K562 (cell line): ENCODE measurements around the gene CACNG3.

ENCODE experiments used
- CTCF ChIP-seq, 3 experiments: IDR thresholded peaks in 2 of 3; conservative IDR thresholded peaks in 1 of 3; 2 replicates each; pipeline ENCODE4 v1.5.1; 2011 to 2012; ENCODE audit warnings: low read length in 3 of 3, mild to moderate bottlenecking in 3 of 3, control low read depth in 2 of 3, improper control_type of control experiment in 1 of 3, inconsistent platforms in 1 of 3, low read depth in 1 of 3, mixed read lengths in 1 of 3, moderate library complexity in 1 of 3; ENCODE audit not compliant: insufficient read depth in 2 of 3
- DEAF1 ChIP-seq: fragments of 450-650 bp; formaldehyde crosslinking; IDR thresholded peaks from 2 replicates; pipeline ENCODE4 v1.4.0; 2020; ENCODE audit warnings: mild to moderate bottlenecking, moderate library complexity
- HCFC1 ChIP-seq: IDR thresholded peaks from 2 replicates; pipeline ENCODE4 v1.6.1; 2012; ENCODE audit warnings: low read depth, low read length, improper control_type of control experiment
- NR3C1 ChIP-seq: sonication (generic); formaldehyde crosslinking; IDR thresholded peaks from 2 replicates; pipeline ENCODE4 v1.8.1; 2022; ENCODE audit warnings: missing genetic modification reagents
- TSC22D4 ChIP-seq: fragments of 450-650 bp; IDR thresholded peaks from 2 replicates; pipeline ENCODE4 v1.6.1; 2016; ENCODE audit warnings: missing genetic modification characterization, missing biosample characterization, control low read depth
- USF1 ChIP-seq: sonication (generic); formaldehyde crosslinking; IDR thresholded peaks from 2 replicates; pipeline ENCODE4 v1.9.0; 2022; ENCODE audit warnings: mild to moderate bottlenecking, missing genetic modification reagents
- ZNF133 ChIP-seq: fragments of 250-450 bp; sonication (Bioruptor Pico); IDR thresholded peaks from 2 replicates; pipeline ENCODE4 v1.4.0; 2020; ENCODE audit warnings: mild to moderate bottlenecking
- ZNF316 ChIP-seq: fragments of 450-650 bp; IDR thresholded peaks from 2 replicates; pipeline ENCODE4 v1.6.1; 2016

- TF ChIP-seq USF1 (no peak), NR3C1 (CRISPR knock-in tag) (no peak), ZNF133 (CRISPR knock-in tag) (no peak), HCFC1 (no peak), DEAF1 (no peak), ZNF316 (no peak), CTCF (IDR thresholded peaks at IDR 0.05 in 2 of 3, conservative IDR thresholded peaks at IDR 0.05 in 1 of 3; ENCODE audit: insufficient read depth in 2 of 3, low read depth in 1 of 3, low read length in 3 of 3) (no peak), TSC22D4 (tag) (no peak)
Measured at GRCh38 chr16:24214992-24215391, 41.1 kb upstream of the CACNG3 start.
